HG02884 (cell line): ENCODE results near the gene PLD3.

Experiments used
- ATAC-seq: cut with Tn5 transposase; IDR thresholded peaks from one replicate; pipeline ENCODE4 v1.9.1; 2021; ENCODE audit warnings: mild to moderate bottlenecking, moderate library complexity; ENCODE audit not compliant: unreplicated experiment

PLD3 gene, protein sequence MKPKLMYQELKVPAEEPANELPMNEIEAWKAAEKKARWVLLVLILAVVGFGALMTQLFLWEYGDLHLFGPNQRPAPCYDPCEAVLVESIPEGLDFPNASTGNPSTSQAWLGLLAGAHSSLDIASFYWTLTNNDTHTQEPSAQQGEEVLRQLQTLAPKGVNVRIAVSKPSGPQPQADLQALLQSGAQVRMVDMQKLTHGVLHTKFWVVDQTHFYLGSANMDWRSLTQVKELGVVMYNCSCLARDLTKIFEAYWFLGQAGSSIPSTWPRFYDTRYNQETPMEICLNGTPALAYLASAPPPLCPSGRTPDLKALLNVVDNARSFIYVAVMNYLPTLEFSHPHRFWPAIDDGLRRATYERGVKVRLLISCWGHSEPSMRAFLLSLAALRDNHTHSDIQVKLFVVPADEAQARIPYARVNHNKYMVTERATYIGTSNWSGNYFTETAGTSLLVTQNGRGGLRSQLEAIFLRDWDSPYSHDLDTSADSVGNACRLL

GRCh38 chr19:40348125-40348913, at the start of gene PLD3, which contains the start of gene C19orf47:
Gene PLD3 (plus strand): TSS chr19:40348695. CDS start chr19:40366484, 17,789 bp downstream.
Gene C19orf47 (minus strand): TSS chr19:40348397. CDS start chr19:40341857, 6,540 bp downstream.
- peak; percentile 79 for ATAC-seq

DNA sequence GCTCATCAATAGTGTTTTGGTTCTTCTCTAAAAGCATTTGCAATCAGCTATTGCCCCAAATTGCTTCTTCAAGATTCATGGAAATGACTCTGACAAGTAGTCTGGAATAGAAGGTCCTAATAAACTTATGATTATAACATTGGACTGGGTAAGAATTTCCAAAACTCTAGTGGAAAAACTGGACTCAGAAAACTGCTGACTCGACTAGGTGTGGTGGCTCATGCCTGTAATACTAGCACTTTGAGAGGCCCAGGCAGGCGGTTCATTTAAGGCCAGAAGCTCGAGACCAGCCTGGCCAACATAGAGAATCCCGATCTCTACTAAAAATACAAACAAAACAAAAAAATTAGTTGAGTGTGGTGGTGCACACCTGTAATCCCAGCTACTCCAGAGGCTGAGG, 47.8 kb upstream of the PLD3 start:
- no peak for ATAC-seq

- ATAC-seq = no peak
These were observed 46.1 kb upstream of the PLD3 start for GRCh38 chr19:40302224-40303011.

DNA sequence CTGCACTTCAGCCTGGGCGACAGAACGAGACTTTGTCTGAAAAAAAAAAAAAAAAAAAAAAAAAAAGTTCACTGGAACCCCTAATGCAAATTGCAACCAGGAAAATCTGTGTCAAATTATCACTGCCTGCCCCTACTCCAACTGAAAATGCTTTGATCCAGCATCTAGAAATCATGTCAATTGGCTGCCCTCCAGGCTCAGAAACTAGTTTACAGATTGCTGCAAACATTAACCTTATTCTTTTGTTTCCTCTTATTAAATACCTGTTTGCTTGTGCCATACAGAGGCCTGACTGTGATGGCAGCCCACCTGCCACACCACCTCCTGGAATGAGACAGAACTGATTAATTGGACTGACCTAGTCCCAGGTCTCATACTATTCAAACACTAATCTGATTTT, 44.7 kb upstream of the PLD3 start:
- no peak for ATAC-seq

GRCh38 chr19:40304306-40304705, 44.2 kb upstream of the PLD3 start:
- ATAC-seq = no peak

DNA sequence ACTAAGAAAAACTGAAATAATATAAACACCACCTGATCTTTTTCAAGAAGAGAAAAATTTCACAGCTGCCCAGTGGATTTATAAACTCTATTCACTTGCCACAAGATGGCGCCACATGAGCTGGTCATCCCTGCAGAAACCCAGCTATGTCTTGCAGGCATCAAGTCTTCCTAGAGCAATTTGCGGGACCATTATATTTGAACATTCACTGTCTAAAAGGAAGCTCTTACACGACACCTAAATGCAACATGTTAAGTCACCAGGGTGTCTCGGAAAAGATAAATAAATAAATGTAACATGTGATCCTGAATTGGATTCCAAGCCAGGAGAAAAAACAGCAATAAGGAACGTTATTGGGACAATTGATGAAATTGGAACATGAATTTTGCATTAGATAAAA, 43.1 kb upstream of the PLD3 start:
- no peak for ATAC-seq

- no peak for ATAC-seq
These were observed 38.8 kb upstream of the PLD3 start for GRCh38 chr19:40309666-40310065.

GRCh38 chr19:40312533-40312932, 36.0 kb upstream of the PLD3 start:
- ATAC-seq = no peak

DNA sequence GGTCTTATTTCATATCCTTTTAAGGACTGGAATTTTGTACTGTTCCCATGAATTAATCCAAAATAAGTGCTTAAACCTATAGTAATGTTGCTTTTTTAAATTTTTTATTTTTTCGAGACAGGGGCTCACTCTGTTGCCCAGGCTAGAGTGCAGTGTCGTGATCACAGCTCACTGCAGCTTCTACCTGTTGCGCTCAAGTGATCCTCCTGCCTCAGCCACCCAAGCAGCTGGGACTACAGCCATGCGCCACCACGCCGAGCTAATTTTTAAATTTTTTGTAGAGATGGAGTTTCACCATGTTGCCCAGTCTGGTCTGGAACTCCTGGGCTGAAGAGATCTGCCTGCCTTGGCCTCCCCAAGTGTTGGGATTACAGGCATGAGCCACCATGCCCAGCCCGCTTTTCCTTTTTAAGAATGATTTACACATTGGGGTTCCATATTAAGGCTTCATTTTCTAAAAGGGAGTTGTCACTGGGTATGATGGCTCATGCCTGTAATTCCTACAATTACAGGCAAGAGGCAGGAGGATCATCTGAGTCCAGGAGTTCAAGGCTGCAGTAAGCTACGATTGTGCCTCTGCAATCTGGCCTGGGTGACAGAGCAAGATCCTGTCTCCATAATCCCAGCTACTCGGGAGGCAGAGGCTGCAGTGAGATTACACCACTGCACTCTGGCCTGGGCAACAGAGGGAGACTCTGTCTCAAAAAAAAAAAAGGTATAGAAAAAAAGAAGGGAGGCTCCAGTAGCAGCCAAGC, 35.1 kb upstream of the PLD3 start:
- ATAC-seq = no peak

GRCh38 chr19:40314656-40315055, 33.8 kb upstream of the PLD3 start:
- ATAC-seq = no peak

DNA sequence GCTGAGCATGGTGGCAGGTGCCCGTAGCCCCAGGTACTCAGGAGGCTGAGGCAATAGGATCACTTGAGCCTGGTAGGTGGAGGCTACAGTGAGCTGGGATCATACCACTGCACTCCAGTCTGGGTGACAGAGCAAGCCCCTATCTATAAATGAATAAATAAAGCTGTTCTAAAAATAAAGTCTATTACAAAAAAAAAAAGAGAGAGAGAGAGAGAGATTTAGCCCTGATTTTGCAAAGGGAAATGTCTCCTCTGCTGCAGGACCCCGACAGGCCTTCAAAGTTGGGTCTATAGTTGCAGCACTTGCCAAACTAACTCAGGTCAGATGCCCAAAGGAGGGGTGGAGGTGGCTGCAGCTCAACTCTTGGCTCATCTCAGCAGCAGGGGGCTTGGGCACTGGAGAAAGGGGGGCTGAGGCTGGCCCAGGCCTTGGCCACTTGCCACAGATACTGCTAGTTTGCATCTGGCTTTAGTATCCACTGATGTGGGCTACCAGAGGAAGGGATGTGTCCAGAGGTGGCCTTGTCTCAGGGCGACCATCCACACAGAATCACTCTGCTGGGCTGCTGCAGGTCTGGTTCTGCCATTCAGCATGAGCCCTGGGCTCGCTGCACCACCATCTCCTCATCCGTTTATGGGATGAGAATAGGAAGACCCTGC, 32.6 kb upstream of the PLD3 start:
- no peak for ATAC-seq

- no peak for ATAC-seq
These were observed 31.2 kb upstream of the PLD3 start for GRCh38 chr19:40317338-40317737.

DNA sequence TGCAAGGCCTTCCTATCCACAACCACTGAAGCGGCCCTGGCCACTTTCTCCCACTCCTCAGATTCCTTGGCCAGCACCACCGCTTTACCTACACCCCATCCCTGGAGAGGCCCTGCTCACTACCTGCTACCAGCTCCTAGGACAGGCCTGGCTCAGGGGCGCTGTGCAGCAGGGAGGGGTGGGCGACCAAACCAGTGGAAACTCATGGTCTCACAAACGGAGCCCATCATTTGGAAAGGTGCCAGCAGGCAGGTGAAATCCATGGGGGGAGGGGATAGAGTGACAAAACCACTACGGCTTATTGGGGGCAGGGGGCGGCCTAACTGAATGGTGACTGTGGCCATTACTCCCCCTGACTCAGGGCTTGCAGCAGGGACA, 27.9 kb upstream of the PLD3 start:
- no peak for ATAC-seq

DNA sequence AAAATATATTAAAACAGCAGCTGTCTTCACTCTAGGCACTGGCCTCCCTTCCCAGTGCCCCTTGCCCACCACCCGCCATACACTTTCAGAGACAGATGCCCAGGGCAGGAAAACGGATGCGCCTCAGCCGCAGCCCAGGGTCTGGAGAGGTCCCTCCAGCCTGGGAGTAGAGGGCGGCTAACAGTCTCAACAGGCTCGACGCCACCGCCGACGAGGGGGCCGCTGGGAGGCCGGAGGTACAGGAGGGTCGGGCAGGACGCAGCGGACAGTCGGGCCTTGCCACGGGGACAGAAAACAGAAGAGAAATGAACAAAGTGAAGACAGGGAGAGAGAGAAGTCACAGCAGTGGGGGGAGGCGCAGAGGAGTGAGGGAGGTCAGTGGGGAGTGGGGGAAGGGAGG, 27.4 kb upstream of the PLD3 start:
- no peak for ATAC-seq

GRCh38 chr19:40321566-40322270, 26.8 kb upstream of the PLD3 start:
- no peak for ATAC-seq

DNA sequence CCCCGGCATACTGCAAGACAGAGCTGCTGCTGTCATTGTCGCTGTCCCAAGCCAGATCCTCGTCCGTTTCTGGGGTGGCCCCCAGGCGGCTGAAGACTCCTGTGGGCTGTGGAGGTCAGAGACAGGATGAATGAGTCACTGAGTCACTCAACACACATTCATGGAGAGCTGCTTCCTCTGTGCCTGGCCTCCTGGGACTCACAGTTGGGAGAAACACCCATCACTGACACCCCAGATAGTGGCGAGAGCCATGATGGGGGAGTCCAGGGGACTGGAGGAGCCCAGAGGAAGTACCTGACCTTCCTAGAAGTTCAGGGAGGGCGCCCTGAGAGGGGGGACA, 26.3 kb upstream of the PLD3 start:
- ATAC-seq = no peak

GRCh38 chr19:40322951-40323615, 25.4 kb upstream of the PLD3 start:
- no peak for ATAC-seq

GRCh38 chr19:40323705-40324104, 24.8 kb upstream of the PLD3 start:
- no peak for ATAC-seq

GRCh38 chr19:40326201-40326600, 22.3 kb upstream of the PLD3 start:
- no peak for ATAC-seq
